H1 (cell line): ENCODE results near the gene ARMC5. TPM values are rescaled to one million over a fixed set of nuclear protein-coding genes. Genes with fewer than 3 reads are reported as not detected.

Source experiments
- ATF3 ChIP-seq: IDR thresholded peaks from 2 replicates; pipeline ENCODE4 v1.6.1; 2011; ENCODE audit warnings: low read depth, mild to moderate bottlenecking, low read length; ENCODE audit not compliant: insufficient read depth
- BACH1 ChIP-seq: IDR thresholded peaks from 2 replicates; pipeline ENCODE4 v1.6.1; 2012; ENCODE audit warnings: low read length, improper control_type of control experiment
- CHD2 ChIP-seq: IDR thresholded peaks from 2 replicates; pipeline ENCODE4 v1.6.1; 2012; ENCODE audit warnings: low read length, improper control_type of control experiment
- CTBP2 ChIP-seq: IDR thresholded peaks from 2 replicates; pipeline ENCODE4 v1.7.0; 2011; ENCODE audit warnings: borderline replicate concordance, mild to moderate bottlenecking, moderate library complexity, mixed read lengths, low read length; ENCODE audit not compliant: insufficient read depth, insufficient read length
- EP300 ChIP-seq, 2 experiments: IDR thresholded peaks; 1 replicate in 1 of 2; 2 replicates in 1 of 2; pipeline ENCODE4 v1.6.1; 2011 to 2012; ENCODE audit warnings: low read depth in 2 of 2, low read length in 2 of 2, mild to moderate bottlenecking in 2 of 2, borderline replicate concordance in 1 of 2, inconsistent platforms in 1 of 2, moderate library complexity in 1 of 2
- GABPA ChIP-seq: IDR thresholded peaks from 2 replicates; pipeline ENCODE4 v1.6.1; 2011; ENCODE audit warnings: mild to moderate bottlenecking, low read length, moderate library complexity, borderline replicate concordance; ENCODE audit not compliant: insufficient read depth
- HDAC2 ChIP-seq, 2 experiments: fragments of 300-600 bp in 1 of 2; sonication (generic) in 1 of 2; IDR thresholded peaks; 2 replicates each; pipeline ENCODE4 v1.6.1; 2011 to 2012; ENCODE audit warnings: low read depth in 2 of 2, low read length in 2 of 2, mild to moderate bottlenecking in 2 of 2, moderate library complexity in 2 of 2, borderline replicate concordance in 1 of 2, inconsistent platforms in 1 of 2
- JUN ChIP-seq: IDR thresholded peaks from 2 replicates; pipeline ENCODE4 v1.6.1; 2011; ENCODE audit warnings: low read depth, mild to moderate bottlenecking, improper control_type of control experiment, low read length
- JUND ChIP-seq: IDR thresholded peaks from 2 replicates; pipeline ENCODE4 v1.6.1; 2011; ENCODE audit warnings: mild to moderate bottlenecking, improper control_type of control experiment, low read length
- KDM4A ChIP-seq: IDR thresholded peaks from one replicate; pipeline ENCODE4 v1.7.1; 2012; ENCODE audit warnings: low read depth, mild to moderate bottlenecking, moderate library complexity, low read length, inconsistent platforms; ENCODE audit not compliant: severe bottlenecking
- MAFK ChIP-seq: IDR thresholded peaks from 2 replicates; pipeline ENCODE4 v1.6.1; 2012; ENCODE audit warnings: low read depth, mild to moderate bottlenecking, improper control_type of control experiment, low read length
- NANOG ChIP-seq: IDR thresholded peaks from 2 replicates; pipeline ENCODE4 v1.6.1; 2011; ENCODE audit warnings: low read length, low read depth, mild to moderate bottlenecking, inconsistent platforms; ENCODE audit not compliant: insufficient read depth, poor library complexity, severe bottlenecking
- PHF8 ChIP-seq: fragments of 200-600 bp; sonication (generic); conservative IDR thresholded peaks from 2 replicates; pipeline ENCODE4 v1.7.1; 2012; ENCODE audit warnings: low read depth, mild to moderate bottlenecking, inconsistent platforms, low read length, moderate library complexity
- POLR2A ChIP-seq, 2 experiments: IDR thresholded peaks; 1 replicate in 1 of 2; 2 replicates in 1 of 2; pipeline ENCODE4 v1.6.1; 2011; ENCODE audit warnings: low read depth in 2 of 2, low read length in 2 of 2, mild to moderate bottlenecking in 2 of 2; ENCODE audit errors: control extremely low read depth in 1 of 2
- RAD21 ChIP-seq, 2 experiments: IDR thresholded peaks in 1 of 2; conservative IDR thresholded peaks in 1 of 2; 2 replicates each; pipeline ENCODE4 v1.6.1; 2011; ENCODE audit warnings: low read depth in 2 of 2, low read length in 2 of 2, improper control_type of control experiment in 1 of 2, inconsistent platforms in 1 of 2, mild to moderate bottlenecking in 1 of 2, moderate library complexity in 1 of 2
- SIRT6 ChIP-seq: IDR thresholded peaks from one replicate; pipeline ENCODE4 v1.7.1; 2012; ENCODE audit warnings: low read length, inconsistent platforms
- SIX5 ChIP-seq: IDR thresholded peaks from 2 replicates; pipeline ENCODE4 v1.6.1; 2011; ENCODE audit warnings: mild to moderate bottlenecking, low read depth, low read length
- ZNF274 ChIP-seq: IDR thresholded peaks from 2 replicates; pipeline ENCODE4 v1.7.0; 2012; ENCODE audit warnings: low read length, borderline replicate concordance; ENCODE audit errors: extremely low read depth
- polyA plus RNA-seq, 7 experiments: library from polyadenylated mRNA; depleted of rRNA in 3 of 7; stranded (reverse) in 5 of 7; unstranded in 2 of 7; fragments of >200 nt in 5 of 7; fragments of 200-250 nt in 2 of 7; gene quantifications; 1 replicate in 5 of 7; 2 replicates in 1 of 7; 4 replicates in 1 of 7; pipeline versions ENCODE4 v1.2.1 to v1.2.3, GENCODE V29; 2011 to 2013; ENCODE audit warnings: missing spikeins in 2 of 7, mixed read lengths in 2 of 7
- total RNA-seq: library from RNA; stranded (reverse); fragmentation: NEBNext Ultra II Directional; extraction: Animal tissue kit (Norgen Biotek cat#: 25700); gene quantifications from 2 replicates; pipeline ENCODE4 v1.2.1, GENCODE V29; 2021
- TF ChIP-seq, protein P1 (sequence below), 3 experiments: IDR thresholded peaks; 1 replicate in 2 of 3; 2 replicates in 1 of 3; pipeline versions ENCODE4 v1.5.1 to v1.6.1; 2011; ENCODE audit warnings: low read length in 3 of 3, mild to moderate bottlenecking in 3 of 3, inconsistent platforms in 2 of 3, low read depth in 1 of 3, moderate library complexity in 1 of 3; ENCODE audit not compliant: insufficient read depth in 1 of 3; ENCODE audit errors: control extremely low read depth in 1 of 3

ARMC5 gene
- total and polyA plus RNA-seq, 2 of the 8 experiments (the other 6 are each of a cell fraction or from before 2014, with no cell fraction given), result 7.8 to 8.7 TPM

- TF ChIP-seq SIX5 (peak; percentile 68), KDM4A (peak; percentile 99), MAFK (no peak), HDAC2 (IDR thresholded peaks at IDR 0.05; ENCODE audit: borderline replicate concordance in 1 of 2, low read depth in 2 of 2, low read length in 2 of 2) (0 out of 4 replicates have a peak, but pooled peaks of 1 of the 2 experiments have one; percentile 88), EP300 (IDR thresholded peaks at IDR 0.05; ENCODE audit: borderline replicate concordance in 1 of 2, low read depth in 2 of 2, low read length in 2 of 2) (no peak), CHD2 (no peak), BACH1 (no peak), NANOG (no peak), GABPA (no peak), RAD21 (IDR thresholded peaks at IDR 0.05 in 1 of 2, conservative IDR thresholded peaks at IDR 0.05 in 1 of 2; ENCODE audit: low read depth in 2 of 2, low read length in 2 of 2) (peak in 1 of 2 experiments; percentile 28; a peak in 2 of 4 replicates), JUND (no peak), JUN (no peak), ZNF274 (no peak), SIRT6 (no peak), POLR2A (IDR thresholded peaks at IDR 0.05; ENCODE audit: control extremely low read depth in 1 of 2, low read depth in 2 of 2, low read length in 2 of 2) (peak; percentile 89 to 96), PHF8 (peak; percentile 100), ATF3 (peak; percentile 67; the same call in 1 of the 2 replicates), CTBP2 (no peak)
- TF ChIP-seq, protein P1, sequence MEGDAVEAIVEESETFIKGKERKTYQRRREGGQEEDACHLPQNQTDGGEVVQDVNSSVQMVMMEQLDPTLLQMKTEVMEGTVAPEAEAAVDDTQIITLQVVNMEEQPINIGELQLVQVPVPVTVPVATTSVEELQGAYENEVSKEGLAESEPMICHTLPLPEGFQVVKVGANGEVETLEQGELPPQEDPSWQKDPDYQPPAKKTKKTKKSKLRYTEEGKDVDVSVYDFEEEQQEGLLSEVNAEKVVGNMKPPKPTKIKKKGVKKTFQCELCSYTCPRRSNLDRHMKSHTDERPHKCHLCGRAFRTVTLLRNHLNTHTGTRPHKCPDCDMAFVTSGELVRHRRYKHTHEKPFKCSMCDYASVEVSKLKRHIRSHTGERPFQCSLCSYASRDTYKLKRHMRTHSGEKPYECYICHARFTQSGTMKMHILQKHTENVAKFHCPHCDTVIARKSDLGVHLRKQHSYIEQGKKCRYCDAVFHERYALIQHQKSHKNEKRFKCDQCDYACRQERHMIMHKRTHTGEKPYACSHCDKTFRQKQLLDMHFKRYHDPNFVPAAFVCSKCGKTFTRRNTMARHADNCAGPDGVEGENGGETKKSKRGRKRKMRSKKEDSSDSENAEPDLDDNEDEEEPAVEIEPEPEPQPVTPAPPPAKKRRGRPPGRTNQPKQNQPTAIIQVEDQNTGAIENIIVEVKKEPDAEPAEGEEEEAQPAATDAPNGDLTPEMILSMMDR (IDR thresholded peaks at IDR 0.05; ENCODE audit: control extremely low read depth in 1 of 3, insufficient read depth in 1 of 3, low read depth in 1 of 3, low read length in 3 of 3), result peak; percentile 29 to 34 (median 32); a peak in 3 of 4 replicates
Observed at GRCh38 chr16:31458844-31459686, at the start of gene ARMC5 (continued).
